BE2C (cell line): ENCODE results near the gene HNF1A.

ENCODE experiments used
- DNase-seq: peaks from one replicate; pipeline ENCODE4 v3.0.0-alpha.2; 2020
- H3K27me3 ChIP-seq: fragments of 250-450 bp; sonication (Bioruptor Pico); 2 replicates; pipeline ENCODE4 v1.5.1; 2020; ENCODE audit warnings: mild to moderate bottlenecking
- H3K36me3 ChIP-seq: fragments of 250-450 bp; sonication (Bioruptor Pico); 2 replicates; pipeline ENCODE4 v1.5.1; 2020; ENCODE audit warnings: mild to moderate bottlenecking
- H3K4me1 ChIP-seq: fragments of 250-450 bp; sonication (Bioruptor Pico); 2 replicates; pipeline ENCODE4 v1.5.1; 2020
- H3K4me3 ChIP-seq: 2 replicates; pipeline ENCODE4 v1.5.1; 2011; ENCODE audit warnings: low read depth, low read length
- H3K9me3 ChIP-seq: fragments of 250-450 bp; sonication (Bioruptor Pico); 2 replicates; pipeline ENCODE4 v1.5.1; 2020
- TF ChIP-seq, protein P1 (sequence below): IDR thresholded peaks from 2 replicates; pipeline ENCODE4 v1.5.1; 2012; ENCODE audit warnings: mild to moderate bottlenecking, low read depth, low read length

HNF1A gene

DNA sequence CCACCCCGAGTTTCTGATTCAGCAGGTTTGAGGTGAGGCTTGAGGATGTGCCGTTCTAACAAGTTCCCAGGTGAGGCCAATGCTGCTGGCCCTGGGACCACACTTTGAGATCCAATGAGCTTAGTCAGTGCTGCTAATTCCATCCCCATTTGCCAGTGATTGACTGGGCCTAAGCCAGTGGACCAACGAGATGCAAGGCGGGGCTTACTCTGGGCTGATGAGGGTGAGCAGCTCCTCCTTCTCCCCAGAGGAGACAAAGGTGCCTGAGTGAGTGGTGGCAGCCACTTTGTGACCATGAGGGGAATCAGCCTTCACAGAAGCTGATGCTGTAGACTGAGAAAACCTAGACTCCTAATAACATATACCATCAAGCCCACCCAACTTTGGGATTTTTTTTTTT is 23.1 kb upstream of the HNF1A start:
- no peaks in the 10 kb centered on the region for H3K36me3 ChIP-seq
- H3K4me3 ChIP-seq: no peak overlapping the region
- TF ChIP-seq, protein P1, sequence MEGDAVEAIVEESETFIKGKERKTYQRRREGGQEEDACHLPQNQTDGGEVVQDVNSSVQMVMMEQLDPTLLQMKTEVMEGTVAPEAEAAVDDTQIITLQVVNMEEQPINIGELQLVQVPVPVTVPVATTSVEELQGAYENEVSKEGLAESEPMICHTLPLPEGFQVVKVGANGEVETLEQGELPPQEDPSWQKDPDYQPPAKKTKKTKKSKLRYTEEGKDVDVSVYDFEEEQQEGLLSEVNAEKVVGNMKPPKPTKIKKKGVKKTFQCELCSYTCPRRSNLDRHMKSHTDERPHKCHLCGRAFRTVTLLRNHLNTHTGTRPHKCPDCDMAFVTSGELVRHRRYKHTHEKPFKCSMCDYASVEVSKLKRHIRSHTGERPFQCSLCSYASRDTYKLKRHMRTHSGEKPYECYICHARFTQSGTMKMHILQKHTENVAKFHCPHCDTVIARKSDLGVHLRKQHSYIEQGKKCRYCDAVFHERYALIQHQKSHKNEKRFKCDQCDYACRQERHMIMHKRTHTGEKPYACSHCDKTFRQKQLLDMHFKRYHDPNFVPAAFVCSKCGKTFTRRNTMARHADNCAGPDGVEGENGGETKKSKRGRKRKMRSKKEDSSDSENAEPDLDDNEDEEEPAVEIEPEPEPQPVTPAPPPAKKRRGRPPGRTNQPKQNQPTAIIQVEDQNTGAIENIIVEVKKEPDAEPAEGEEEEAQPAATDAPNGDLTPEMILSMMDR: no peak
- H3K27me3 ChIP-seq: no peaks in the 10 kb centered on the region
- H3K9me3 ChIP-seq: no peaks in the 10 kb centered on the region
- no peak for DNase-seq
- H3K4me1 ChIP-seq: no peaks in the 10 kb centered on the region

DNA sequence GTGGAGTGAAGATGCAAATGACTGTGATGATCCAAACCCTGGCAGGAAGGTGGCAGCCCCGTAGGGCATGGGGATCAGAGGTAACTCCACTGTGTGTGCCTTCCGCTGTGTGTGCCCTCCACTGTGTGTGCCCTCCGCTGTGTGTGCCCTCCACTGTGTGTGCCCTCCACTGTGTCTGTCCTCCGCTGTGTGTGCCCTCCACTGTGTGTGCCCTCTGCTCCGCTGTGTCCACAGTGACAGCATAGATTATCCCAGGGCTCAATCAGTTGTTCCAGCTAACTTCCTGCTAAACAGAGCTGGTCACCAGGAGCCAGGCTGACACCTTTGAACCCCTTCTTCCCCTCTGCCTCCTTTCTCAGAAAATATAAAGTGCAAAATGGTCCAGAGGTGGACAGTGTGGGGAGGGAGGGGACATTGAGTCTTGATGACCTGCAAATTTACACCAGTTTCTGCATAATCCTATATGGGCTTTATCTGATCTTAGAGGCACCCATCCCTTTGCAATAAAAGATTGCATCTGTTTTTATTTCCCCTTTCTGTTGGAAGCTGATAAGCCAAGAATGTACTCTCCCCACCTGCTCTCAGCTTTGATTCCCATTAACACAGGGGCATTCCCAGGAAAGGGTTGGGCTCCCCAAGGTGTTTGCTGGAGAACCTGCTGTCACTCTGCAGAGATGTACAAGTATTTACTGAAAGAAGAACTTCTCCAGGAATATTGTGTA is 21.6 kb upstream of the HNF1A start:
- H3K4me3 ChIP-seq: no peak overlapping the region
- TF ChIP-seq, protein P1: no peak
- H3K4me1 ChIP-seq: no peaks in the 10 kb centered on the region
- H3K36me3 ChIP-seq: no peaks in the 10 kb centered on the region
- DNase-seq: no peak
- H3K9me3 ChIP-seq: no peaks in the 10 kb centered on the region
- no peaks in the 10 kb centered on the region for H3K27me3 ChIP-seq

DNA sequence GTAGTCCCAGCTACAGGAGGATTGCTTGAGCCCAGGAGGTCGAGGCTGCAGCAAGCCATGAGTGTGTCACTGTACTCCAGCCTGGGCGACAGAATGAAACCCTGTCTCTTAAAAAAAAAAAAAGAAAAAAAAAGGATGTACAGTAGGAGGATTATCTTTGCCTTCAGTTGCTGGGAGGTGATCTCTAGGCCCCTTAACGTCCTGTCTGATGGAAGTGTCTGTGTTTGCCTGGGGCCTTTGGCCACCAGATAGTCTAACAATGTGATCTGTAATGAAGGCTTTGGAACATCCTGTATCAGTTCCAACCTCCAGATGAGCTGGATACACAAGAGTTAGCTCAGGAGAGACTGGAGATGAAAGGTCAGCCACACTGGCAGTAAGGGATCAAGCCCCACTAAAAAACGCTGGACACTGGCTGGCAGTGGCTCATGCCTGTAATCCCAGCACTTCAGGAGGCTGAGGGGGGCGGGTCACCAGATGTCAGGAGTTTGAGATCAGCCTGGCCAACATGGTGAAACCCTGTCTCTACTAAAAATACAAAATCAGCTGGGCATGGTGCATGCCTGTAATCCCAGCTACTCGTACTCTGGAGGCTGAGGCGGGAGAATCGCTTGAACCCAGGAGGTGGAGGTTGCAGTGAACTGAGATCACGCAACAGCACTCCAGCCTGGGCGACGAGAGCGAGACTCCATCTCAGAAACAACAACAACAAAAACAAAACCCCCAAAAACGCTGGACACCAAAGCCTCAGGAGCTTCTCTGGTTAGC is 19.0 kb upstream of the HNF1A start:
- Histone ChIP-seq H3K4me1 (no peaks in the 10 kb centered on the region), H3K36me3 (no peaks in the 10 kb centered on the region), H3K27me3 (no peaks in the 10 kb centered on the region), H3K9me3 (no peaks in the 10 kb centered on the region), H3K4me3 (no peak overlapping the region)
- TF ChIP-seq, protein P1: no peak
- no peak for DNase-seq

DNA sequence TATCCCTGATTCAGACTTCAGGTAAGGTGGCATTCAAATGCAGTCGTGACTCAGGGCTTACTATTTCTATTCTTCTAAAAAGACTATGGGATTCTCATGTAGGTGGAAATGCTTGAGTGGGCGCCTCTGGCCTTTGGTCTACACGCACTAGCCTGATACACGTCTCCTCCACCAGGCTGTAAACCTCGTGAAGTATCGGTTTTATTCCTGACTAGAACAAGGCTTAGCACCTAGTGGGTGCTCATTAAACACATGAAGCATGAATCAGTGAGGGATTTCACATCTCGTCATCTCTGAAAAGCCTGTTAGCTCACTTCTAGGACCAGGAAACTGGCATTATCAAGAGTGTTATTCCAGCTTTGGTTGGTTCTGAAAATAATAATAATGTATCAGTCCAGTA is 17.7 kb upstream of the HNF1A start:
- DNase-seq: no peak
- TF ChIP-seq, protein P1: no peak
- no peaks in the 10 kb centered on the region for H3K36me3 ChIP-seq
- no peaks in the 10 kb centered on the region for H3K9me3 ChIP-seq
- H3K4me3 ChIP-seq: no peak overlapping the region
- no peaks in the 10 kb centered on the region for H3K27me3 ChIP-seq
- no peaks in the 10 kb centered on the region for H3K4me1 ChIP-seq

DNA sequence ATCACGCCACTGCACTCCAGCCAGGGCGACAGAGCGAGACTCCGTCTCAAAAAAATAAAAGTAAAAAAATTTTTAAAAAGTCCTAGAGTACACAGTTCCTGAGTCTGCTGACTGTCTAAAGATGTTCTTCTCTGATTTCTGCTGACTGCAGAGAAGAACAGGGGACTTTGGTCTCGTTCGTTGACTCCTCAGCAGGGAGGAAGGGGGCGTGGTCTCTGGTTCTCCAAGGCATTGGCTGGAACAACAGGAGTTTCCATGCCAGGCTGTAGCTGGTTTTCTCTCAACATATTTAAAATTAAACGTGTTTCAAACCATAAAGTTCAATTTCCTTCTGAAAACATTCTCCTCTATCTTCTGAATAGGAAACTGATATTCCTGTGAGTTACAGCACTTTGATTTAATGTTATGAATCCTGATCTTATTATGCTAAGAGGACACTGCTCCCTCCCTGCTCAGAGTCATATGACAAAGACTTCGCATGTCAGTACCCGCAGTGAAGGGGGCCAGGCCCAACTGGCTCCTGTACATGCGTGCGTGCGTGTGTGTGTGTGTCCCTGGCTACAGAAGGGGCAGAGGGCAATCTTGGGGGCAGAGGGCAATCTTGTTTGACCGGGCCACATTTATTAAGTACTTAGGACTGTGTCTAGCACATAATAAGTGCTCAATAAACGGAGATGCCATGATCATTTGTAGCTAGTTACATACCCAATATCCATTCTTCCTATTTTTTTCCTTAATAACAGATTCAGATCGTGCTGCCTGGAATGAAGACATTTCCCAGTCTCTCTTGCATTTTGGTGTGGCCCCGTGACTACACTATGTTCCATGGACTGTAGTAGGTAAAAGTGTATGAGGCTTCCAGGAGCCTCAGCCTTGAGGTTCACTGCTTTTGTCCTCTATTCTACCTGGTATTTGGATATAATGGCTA is 16.5 kb upstream of the HNF1A start:
- H3K9me3 ChIP-seq: no peaks in the 10 kb centered on the region
- TF ChIP-seq, protein P1: no peak
- H3K4me1 ChIP-seq: no peaks in the 10 kb centered on the region
- DNase-seq: no peak
- no peak overlapping the region for H3K4me3 ChIP-seq
- H3K27me3 ChIP-seq: no peaks in the 10 kb centered on the region
- H3K36me3 ChIP-seq: no peaks in the 10 kb centered on the region
